GM19043 (cell line): ENCODE measurements around the gene KIFBP.

Experiments
- ATAC-seq: cut with Tn5 transposase; IDR thresholded peaks from one replicate; pipeline ENCODE4 v1.9.1; 2021; ENCODE audit warnings: low read depth; ENCODE audit not compliant: unreplicated experiment

Gene KIFBP

DNA sequence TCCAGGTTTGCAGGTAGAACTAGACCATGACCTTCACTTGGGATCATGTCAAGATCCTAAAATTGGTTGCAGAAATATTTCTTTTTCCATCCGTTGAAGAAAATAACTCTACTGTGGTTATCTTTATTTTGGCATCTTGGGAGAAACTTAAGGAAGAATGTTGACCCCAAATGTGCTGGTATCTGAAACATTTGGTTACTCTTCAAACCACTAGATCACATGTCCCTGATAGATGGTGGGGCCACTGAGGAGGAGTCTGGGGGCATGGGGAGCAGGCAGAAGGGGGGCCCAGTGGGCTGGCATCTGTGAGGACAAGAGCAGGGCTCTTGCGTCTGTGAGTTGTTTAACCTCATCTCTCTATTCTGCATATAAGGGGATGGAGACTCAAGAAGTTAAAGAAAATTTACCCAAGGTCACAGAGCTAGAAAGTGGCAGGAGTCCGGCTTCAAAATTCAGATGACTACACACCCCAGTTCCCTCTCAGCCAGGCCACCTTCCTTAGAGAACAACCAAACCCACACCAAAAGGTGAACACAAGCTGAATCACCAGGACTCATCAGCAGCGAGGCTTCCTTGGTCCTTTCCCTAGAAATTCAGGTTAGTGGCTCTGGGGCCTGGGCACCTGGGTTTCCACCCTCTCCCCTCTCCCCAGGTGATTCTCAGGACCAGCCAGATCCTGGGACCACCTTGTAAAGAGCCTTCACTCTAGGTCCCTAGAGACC is 58.7 kb downstream of the KIFBP start:
- no peak for ATAC-seq

DNA sequence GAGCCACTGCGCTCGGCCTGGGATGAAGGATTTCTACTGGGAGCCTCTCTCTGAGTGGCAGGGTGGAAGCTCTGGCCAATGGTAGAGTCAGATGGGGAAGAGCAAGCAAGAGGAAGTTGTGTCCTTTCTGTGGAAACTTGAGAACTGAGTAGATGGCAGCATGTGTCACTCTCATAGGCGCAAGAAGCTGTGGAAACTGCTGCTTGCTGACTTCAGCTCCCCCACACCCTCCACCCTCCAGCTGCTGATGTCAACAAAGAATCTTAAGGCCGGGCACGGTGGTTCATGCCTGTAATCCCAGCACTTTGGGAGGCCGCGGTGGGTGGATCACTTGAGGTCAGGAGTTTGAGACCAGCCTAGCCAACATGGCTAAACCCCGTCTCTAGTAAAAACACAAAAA is 59.5 kb downstream of the KIFBP start:
- no peak for ATAC-seq

DNA sequence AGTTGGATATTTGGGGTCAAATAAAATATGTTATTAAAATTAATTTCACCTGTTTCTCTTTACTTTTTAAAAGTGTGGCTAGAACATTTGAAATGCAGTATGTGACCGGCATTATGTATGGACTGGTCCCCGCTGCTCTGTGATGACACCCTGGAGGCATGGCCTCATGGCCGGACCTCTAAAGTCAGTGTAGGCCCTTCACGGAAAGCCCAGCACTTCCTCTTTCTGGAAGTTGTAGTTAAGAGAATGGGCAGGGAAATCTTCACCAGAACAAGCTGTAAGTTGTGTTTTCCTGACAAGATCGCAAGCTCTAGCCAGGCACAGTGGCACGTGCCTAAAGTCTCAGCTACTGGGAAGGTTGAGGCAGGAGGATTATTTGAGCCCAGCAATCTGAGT is 61.0 kb downstream of the KIFBP start:
- no peak for ATAC-seq

DNA sequence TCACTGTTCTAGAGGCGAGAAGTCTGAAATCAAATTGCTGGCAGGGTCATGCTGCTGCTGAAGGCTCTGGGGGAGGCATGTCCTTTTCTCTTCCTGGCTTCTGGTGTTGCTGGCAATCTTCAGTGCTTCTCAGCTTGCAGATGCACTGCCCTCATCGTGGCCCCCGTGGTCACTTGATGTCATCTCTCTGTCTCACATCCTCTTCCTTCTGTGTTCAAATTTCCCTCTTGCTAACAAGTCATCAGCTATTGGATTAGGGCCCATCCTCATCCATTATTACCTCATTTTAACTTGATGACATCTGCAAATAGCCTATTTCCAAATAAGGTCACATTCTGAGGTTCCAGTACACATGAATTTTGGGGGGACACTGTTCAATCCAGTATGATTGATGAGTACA is 62.7 kb downstream of the KIFBP start:
- no peak for ATAC-seq

DNA sequence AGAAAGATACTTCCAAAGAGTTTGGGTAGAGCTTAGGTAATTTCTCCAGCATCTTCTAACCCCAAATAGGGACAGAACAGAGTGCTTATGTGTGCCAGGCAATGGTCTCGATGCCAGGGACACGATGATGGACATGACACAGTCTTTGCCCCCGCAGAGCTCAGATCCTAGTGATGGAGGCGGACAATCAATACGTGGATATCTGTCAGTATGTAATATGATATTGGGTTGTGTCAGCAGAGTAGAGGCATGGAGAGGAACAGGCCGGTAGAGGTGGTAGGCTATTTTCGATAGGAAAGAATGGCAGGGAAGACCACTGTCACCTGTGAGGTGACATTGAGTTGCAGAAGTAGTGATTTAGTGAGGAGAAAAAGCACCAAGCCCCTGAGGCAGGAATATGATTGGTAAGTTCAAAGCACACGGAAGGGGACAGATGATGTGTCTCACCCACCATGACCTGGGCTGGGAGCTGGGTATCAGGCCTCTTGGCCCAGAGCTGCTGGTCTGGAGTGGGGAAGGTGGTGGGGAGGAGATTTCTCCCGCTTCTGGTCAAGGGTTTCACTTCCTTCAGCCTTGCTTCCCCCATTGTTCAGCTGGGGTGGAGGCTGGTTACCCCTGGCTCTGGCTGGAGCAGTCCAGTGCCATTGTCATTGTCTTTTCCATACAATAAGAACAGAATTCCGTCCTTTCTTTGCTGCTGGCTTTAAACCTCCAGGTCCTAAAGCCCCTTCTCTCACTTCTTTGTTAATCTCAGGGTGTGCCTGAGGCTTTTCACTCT is 63.3 kb downstream of the KIFBP start:
- ATAC-seq, result no peak

DNA sequence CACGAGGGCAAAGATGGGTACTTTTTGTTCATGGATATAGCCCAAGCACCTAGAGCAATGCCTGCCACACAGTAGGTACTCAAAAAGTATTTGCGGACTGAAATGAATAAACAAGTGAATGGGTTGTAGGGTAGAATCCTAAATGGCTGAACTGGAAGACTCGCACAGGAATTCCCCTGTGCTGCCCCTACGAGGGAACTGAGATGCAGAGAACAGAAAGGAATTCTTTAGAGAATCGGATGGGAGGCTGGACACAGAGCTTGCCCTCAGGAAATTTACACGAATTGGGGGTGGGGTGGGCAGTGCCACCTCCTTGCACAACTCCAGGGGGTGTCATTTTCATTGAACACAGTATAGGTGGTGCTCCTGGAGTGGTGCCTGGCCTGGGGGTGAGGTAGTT is 64.1 kb downstream of the KIFBP start:
- no peak for ATAC-seq

DNA sequence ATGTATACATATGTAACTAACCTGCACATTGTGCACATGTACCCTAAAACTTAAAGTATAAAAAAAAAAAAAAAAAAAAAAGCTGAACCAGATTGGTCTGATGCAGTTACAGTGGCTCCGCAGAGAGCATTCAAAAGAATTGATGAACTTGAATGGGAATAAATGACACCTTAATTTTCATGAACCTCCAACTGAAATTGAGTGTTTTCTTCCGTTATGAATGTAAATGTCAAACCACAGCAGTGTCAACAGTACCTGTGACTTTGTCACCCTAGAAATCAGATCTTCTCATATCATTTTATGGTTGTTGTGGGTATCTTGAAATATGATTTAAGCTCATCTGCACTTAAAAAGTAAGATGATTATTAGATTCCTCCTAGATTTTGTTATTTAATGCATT is 66.6 kb downstream of the KIFBP start:
- ATAC-seq, result no peak

DNA sequence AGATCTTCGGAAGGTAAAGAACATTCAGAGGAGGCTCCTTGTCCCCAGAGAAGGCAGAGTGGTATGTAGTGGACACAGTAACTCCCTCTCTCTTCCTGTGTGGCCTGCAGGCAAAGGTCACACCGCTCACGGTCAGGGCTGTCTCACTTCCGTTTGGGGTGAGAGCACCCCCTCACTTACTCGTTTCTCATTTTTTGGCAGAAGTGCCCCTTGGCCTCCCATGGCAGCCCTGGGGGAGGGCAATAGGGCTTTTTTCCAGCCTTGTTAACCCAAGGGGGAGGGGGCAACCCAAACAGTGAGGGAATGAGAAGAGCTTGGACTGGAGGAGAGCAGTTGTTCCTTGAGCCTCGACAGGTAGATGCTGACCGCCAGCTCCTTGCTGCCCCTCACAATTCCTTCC is 67.5 kb downstream of the KIFBP start:
- ATAC-seq, result no peak

DNA sequence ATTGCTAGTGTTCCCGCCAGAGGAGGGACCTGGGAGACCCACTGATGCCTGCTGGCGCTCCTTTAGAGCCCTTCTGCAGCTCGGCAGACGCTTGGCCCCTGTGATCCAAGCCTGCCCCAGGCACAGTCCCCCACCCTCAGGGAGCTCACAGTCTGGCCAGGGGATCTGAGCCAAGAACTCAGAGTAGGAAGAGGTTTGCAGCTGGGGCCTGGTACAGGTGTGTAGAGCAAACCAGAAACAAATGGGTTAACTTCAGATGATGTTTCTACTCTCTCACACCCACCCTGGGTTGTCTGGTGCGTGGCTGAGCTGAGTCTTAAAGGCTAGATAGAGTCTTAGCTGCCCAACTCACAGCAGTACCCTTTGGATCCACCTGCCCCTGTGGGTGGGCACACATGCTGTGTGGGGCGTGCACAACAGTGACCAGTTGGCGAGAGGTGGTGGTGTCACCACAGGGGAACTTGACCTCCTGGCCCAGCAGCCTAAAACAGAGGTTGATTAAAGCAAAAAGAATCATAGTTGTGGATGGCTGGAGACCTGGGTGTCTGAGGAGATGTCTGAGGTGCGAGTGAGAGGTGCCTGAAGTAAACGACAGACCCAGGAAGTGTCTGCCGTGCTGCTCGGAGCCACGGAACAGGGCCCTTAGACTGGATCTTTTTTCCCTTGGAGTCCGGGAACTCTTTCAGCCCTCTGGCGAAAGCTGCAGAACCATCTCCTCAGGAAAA is 68.1 kb downstream of the KIFBP start:
- ATAC-seq, result no peak

DNA sequence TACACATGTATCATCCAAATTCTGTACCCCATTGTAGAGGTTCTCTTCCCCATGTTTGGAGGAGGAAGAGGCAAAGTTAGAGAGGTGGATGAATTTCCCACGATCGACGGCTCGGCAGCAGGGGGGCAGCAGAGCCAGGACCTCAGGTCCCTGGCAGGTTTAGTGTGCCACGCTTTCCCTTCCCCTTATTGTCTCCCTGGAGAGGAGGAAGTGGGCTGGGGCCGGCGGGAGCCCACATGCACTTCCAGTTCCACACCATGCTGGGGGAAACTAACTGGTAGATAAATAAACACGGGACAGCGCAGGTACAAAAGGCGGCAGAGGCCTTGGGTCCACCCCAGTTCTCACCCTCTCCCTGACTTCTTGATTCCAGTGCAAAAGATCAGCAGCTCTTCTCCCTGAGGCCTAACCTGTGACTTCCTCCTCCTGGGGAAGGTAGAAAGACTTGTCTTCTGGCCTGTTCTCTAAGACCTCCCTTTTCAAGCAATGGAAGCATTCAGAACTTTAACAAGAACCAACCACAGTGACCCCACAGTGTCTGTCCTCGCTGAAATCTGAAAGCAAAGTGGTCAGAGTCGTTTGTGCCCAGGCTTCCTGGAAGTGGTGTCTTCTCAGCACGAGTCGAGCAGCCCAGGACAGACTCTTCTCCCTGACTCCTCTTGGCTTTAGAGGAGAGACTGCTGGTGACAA is 68.8 kb downstream of the KIFBP start:
- ATAC-seq, result no peak

DNA sequence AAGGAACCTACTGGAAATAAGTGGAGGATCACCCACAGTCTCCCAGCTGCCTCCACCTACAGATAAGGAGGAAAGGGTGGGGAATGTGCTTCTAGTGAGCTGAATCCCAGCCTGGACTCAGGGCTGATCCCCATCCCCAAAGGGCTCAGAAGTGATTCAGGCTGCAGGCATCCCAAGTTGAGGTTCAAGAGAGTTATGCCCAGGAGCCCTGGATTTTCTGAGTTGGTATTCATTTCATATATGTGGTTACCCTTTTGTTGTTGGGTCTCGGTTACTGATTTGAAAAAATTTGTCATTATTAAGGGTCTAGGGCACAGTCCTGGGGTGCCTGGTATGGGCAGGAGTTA is 69.3 kb downstream of the KIFBP start:
- ATAC-seq, result no peak

DNA sequence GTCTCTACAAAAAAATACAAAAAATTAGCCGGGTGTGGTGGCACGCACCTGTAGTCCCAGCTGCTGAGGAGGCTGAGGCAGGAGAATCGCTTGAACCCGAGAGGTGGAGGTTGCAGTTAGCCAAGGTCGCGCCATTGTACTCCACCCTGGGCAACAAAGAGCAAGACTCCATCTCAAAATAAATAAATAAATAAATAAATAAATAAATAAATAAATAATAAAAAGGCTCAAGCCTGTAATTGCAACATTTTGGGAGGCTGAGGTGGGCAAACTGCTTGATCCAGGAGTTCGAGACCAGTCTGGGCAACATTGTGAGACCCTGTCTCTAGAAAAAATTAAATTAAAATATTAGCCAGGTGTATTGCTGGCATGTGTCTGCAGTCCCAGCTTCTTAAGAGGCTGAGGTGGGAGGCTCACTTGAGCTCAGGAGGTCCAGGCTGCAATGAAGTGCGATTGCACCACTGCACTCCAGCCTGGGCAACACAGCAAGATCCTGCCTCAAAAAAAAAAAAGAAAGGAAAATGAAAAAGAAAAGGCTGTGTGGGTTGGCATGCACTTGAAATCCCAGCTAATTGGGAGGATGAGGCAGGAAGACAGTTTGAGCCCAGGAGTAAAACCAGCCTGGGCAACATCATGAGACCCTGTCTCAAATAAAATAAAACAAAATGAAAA is 71.7 kb downstream of the KIFBP start:
- ATAC-seq, result no peak

DNA sequence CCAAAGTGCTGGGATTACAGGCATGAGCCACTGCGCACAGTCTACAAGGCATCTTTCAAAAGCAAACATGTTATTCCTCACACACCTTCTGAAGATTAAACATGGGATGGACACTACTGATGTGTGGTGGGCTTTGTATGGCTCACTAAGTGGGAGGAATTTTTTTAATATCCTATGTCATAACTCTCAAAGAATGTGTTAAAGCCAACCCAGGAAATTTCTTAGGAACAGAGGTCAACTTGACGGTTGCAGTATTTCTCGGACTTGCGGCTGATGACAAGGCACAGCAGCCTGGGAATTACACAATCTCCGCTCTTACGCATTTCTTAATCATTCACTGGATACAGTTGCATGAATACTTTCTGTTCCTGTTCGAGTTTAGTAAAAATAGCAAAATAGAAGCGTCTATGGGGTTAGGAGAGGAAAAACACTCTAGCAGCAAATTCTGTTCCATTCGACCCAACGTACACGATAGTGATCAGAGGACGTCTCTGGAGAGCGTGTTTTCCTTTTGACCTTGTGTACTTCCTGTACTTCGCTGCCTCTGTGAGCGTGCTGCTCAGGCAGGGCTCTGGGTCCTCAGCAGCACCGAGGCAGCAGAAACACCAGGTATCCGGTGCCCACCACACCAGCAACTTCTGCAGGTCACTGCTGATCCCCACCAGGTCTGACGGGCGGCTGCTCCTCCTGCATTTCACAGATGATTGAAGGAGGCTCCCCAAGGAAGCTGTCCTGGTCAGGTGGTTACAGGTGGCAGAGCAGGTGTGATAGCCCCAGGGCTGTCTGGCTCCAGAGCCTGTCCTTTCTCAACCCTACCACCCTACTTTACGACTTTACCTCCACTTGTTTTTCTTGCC is 72.9 kb downstream of the KIFBP start:
- ATAC-seq, result no peak

DNA sequence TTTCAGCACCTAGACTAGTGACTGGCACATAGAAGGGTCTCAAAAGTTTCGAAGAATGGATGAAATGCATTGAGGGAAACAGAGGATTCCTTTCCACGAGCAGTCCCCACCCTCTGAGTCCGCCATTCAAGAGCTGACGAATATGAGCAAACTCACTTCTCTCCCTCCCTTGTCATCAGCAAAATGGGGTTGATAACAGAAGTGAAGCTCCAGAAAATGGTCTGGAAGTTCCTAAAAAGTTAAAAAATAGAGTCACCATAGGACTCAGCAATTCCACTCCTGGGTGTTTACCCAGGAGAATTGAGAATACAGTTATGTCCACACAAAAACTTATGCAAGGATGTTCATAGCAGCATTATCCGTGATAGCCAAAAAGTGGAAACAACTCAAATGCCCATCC is 74.3 kb downstream of the KIFBP start:
- no peak for ATAC-seq

DNA sequence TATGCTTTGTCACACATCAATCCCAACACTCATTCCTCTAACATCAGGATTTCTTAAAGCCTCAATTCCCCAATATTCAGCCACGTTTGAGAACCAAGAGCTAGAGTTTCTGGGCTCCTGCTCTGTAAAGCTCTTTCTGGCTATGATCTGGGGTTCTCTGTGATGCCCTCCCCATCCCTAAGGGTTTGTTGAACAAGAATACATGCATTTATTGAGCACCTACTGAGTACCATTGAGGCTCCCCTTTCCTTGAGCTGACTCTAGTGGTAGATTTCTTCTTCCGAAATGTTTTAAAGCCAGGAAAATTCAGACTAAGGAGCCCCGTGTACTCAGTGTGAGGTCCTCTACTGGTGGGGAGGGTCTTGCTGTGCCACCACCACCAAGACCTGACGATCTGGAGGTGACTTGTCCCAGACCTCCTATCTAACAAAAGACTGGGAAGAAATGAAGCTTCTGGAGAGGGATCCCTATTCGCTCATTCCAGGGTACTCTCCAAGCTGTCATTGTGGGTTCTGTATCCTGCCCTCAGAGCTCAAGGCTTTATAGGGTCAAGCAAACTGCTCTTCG is 76.2 kb downstream of the KIFBP start:
- no peak for ATAC-seq

DNA sequence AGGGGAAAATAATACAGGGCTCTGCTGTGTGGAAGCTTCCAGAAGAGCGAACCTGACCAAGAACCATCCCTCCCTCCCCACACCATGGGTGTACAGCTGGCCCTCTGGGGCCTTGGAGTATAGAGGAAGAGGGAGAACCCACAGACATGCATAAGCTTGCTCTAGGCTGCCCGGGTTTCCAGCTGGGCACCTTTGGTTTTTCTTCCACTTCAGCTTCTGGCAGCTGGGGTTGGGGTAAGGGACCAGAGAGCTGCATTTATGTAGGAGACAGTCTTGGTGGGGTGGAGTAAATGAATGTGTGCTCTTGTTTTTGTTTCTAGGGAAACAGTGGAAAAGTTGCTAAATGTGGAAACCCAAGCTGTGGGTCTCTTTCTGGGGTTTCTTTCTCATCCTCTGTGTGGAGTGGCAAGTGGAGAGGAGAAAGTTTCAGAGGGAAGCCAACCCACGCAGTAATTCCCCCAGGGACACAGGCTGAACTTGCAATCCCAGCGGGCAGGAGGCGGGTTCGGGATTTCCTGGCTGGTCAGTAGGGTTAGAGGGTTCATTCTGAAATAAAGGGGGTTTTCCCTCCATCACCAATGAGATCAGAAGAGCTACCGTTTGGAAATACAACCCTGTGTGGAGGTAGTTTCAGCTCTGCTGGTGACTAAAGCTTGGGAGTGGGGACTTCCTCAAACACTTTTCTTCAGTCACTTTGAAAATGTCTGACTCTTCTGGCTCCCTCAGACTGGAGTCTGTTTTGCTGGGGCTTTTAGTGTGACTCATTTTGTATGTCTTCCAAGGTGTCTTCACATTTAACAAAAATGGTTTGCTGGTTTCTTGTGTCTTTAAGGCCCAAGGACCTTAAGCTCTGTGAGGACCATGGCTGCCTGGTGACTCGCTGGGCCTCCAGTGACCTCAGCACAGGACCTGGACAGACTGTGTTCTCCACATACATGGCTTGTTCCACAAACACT is 77.1 kb downstream of the KIFBP start:
- ATAC-seq, result peak; percentile 35
